OCI-LY1 (cell line): Measurements from ENCODE around the gene DLX6.

Experiments used
- H2AFZ ChIP-seq: fragments of 200-600 bp; sonication (generic), shearing (Covaris generic); 2 replicates; pipeline ENCODE4 v1.6.0; 2014; ENCODE audit warnings: antibody characterized with exemption, mild to moderate bottlenecking, low read length
- H3F3A ChIP-seq: fragments of 200-600 bp; sonication (generic), shearing (Covaris generic); 2 replicates; pipeline ENCODE4 v1.6.0; 2014; ENCODE audit warnings: mild to moderate bottlenecking, antibody characterized with exemption, low read length, moderate library complexity; ENCODE audit not compliant: insufficient read depth
- H3K27ac ChIP-seq: fragments of 200-600 bp; sonication (generic); 2 replicates; pipeline ENCODE4 v1.5.1; 2014; ENCODE audit warnings: low read length, mixed run types, mild to moderate bottlenecking, low read depth; ENCODE audit not compliant: poor library complexity, severe bottlenecking
- H3K27me3 ChIP-seq: fragments of 200-600 bp; sonication (generic); 2 replicates; pipeline ENCODE4 v1.6.0; 2014; ENCODE audit warnings: antibody characterized with exemption, mild to moderate bottlenecking, low read length, moderate library complexity; ENCODE audit not compliant: insufficient read depth
- H3K36me3 ChIP-seq: fragments of 200-600 bp; sonication (generic); 2 replicates; pipeline ENCODE4 v1.6.1; 2014; ENCODE audit warnings: mild to moderate bottlenecking, antibody characterized with exemption, low read length, moderate library complexity, mixed read lengths; ENCODE audit not compliant: insufficient read depth
- H3K4me1 ChIP-seq: fragments of 200-600 bp; sonication (generic); 2 replicates; pipeline ENCODE4 v1.5.1; 2014; ENCODE audit warnings: mild to moderate bottlenecking, low read length, moderate library complexity; ENCODE audit not compliant: insufficient read depth, severe bottlenecking
- H3K4me2 ChIP-seq: fragments of 200-600 bp; sonication (generic), shearing (Covaris generic); 2 replicates; pipeline ENCODE4 v1.6.1; 2014; ENCODE audit warnings: low read length
- H3K4me3 ChIP-seq: fragments of 200-600 bp; sonication (generic); 2 replicates; pipeline ENCODE4 v1.5.1; 2014; ENCODE audit warnings: low read length, low read depth, mild to moderate bottlenecking, mixed read lengths; ENCODE audit not compliant: poor library complexity, severe bottlenecking
- H3K79me2 ChIP-seq: fragments of 200-600 bp; shearing (Covaris generic); 2 replicates; pipeline ENCODE4 v1.6.1; 2016; ENCODE audit warnings: mixed run types, low read length, mixed read lengths; ENCODE audit not compliant: insufficient read depth
- H3K9ac ChIP-seq: fragments of 200-600 bp; sonication (generic), shearing (Covaris generic); 2 replicates; pipeline ENCODE4 v1.6.1; 2014; ENCODE audit warnings: mild to moderate bottlenecking, low read length, mixed read lengths
- H3K9me2 ChIP-seq: fragments of 200-600 bp; sonication (generic), shearing (Covaris generic); 2 replicates; pipeline ENCODE4 v1.6.1; 2014; ENCODE audit warnings: low read depth, mild to moderate bottlenecking, low read length, mixed read lengths
- H3K9me3 ChIP-seq: fragments of 200-600 bp; shearing (Covaris generic); 2 replicates; pipeline ENCODE4 v1.6.1; 2014; ENCODE audit warnings: low read length, mixed read lengths
- H4K20me1 ChIP-seq: fragments of 200-600 bp; sonication (generic), shearing (Covaris generic); 2 replicates; pipeline ENCODE4 v1.6.0; 2016; ENCODE audit warnings: mild to moderate bottlenecking, low read length; ENCODE audit not compliant: insufficient read depth
- EZH2 ChIP-seq: fragments of 200-600 bp; sonication (generic), shearing (Covaris generic); IDR thresholded peaks from 2 replicates; pipeline ENCODE4 v1.8.0; 2017; ENCODE audit warnings: borderline replicate concordance, mixed run types, mild to moderate bottlenecking, antibody characterized with exemption, low read length, moderate library complexity, mixed read lengths
- TF ChIP-seq, protein P1 (sequence below): fragments of 200-600 bp; sonication (generic), shearing (Covaris generic); IDR thresholded peaks from 2 replicates; pipeline ENCODE4 v1.5.1; 2017; ENCODE audit warnings: mild to moderate bottlenecking, antibody characterized with exemption, low read length, moderate library complexity, mixed read lengths

Gene DLX6

DNA sequence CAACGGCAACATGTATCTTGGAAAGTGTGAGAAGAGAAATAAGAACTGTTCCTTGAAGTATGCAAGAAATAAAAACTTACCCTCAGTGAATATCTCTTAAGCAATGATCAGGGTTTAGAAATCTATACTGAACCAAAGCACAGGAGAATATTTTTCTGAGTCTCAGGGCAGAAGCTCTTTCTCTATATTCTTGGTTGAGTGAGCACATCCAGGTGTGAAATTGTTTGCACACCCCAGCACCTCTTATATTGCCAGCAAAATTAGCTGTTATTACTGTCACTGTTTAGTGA lies 8.4 kb downstream of the DLX6 start:
- H3K4me1 ChIP-seq, result no peaks in the 10 kb centered on the region
- no peaks in the 10 kb centered on the region for H3F3A ChIP-seq
- 0 out of 2 replicates have a peak, but pooled peaks cover 3% of the 10 kb centered on the region for H3K27me3 ChIP-seq
- no peak overlapping the region for H3K4me2 ChIP-seq
- H3K9me3 ChIP-seq, result no peaks in the 10 kb centered on the region
- H3K79me2 ChIP-seq, result no peaks in the 10 kb centered on the region
- no peaks in the 10 kb centered on the region for H3K36me3 ChIP-seq
- H3K27ac ChIP-seq, result no peak overlapping the region
- TF ChIP-seq, protein P1, sequence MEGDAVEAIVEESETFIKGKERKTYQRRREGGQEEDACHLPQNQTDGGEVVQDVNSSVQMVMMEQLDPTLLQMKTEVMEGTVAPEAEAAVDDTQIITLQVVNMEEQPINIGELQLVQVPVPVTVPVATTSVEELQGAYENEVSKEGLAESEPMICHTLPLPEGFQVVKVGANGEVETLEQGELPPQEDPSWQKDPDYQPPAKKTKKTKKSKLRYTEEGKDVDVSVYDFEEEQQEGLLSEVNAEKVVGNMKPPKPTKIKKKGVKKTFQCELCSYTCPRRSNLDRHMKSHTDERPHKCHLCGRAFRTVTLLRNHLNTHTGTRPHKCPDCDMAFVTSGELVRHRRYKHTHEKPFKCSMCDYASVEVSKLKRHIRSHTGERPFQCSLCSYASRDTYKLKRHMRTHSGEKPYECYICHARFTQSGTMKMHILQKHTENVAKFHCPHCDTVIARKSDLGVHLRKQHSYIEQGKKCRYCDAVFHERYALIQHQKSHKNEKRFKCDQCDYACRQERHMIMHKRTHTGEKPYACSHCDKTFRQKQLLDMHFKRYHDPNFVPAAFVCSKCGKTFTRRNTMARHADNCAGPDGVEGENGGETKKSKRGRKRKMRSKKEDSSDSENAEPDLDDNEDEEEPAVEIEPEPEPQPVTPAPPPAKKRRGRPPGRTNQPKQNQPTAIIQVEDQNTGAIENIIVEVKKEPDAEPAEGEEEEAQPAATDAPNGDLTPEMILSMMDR, result no peak
- TF ChIP-seq EZH2, result no peak
- no peaks in the 10 kb centered on the region for H4K20me1 ChIP-seq
- no peak overlapping the region for H3K4me3 ChIP-seq
- H3K9me2 ChIP-seq, result no peaks in the 10 kb centered on the region
- H2AFZ ChIP-seq, result no peak overlapping the region
- no peak overlapping the region for H3K9ac ChIP-seq

DNA sequence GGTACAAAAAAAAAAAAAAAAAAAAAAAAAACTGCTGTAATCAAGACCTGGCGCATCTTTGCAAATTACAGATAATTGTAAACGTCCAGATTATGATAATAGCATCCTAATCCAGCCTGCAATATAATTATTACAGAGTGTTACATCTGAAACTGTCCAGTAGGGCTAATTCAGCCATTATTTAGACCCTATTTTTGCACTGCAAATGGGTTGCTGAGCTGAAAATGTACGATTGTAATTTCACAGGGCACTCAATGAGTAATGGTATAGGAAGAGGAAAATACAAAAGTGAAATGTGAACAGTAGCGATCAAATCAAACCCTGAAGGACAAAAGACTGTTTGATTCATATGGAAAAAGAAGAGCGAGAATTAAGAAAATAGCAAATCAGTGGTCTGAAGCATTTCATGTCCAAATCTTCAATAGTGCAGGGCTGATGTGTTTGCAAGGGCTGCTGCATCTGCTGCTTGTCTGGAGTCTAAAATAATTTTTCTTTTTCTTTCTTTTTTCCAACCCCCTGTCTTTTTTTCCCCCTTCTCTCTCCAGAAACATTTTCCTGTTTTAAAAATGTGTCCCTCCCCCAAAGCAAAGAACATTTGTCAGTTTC lies 8.9 kb downstream of the DLX6 start:
- Histone ChIP-seq H3K4me3 (no peak overlapping the region), H3K9ac (no peak overlapping the region), H3K9me2 (no peaks in the 10 kb centered on the region), H3K4me1 (no peaks in the 10 kb centered on the region), H3K27me3 (0 out of 2 replicates have a peak, but pooled peaks cover 2% of the 10 kb centered on the region), H3K27ac (no peak overlapping the region), H3K36me3 (no peaks in the 10 kb centered on the region), H3K79me2 (no peaks in the 10 kb centered on the region), H2AFZ (no peak overlapping the region), H3F3A (no peaks in the 10 kb centered on the region), H4K20me1 (no peaks in the 10 kb centered on the region), H3K4me2 (no peak overlapping the region), H3K9me3 (no peaks in the 10 kb centered on the region)
- no peak for TF ChIP-seq EZH2
- TF ChIP-seq, protein P1, result no peak

DNA sequence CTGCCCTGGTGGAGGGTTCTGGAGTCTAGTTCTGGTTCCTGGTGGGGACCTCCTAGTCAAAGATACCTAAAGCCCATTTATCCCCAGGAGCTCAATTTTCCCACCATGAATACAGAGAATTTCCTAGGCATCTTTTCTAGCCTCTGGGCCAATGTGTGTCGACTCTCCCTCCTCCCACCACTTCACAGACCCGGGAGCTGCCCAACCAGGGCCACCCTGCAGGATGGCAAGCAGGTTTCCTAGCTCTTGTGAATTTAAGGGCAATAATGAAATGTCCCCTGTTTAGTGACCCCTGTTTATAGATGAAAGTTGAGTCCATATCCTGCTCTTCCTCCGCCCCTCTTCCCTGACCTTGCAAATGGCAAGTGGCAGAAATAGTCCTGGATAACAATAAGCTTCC lies 9.9 kb downstream of the DLX6 start:
- H3K4me2 ChIP-seq, result no peak overlapping the region
- no peaks in the 10 kb centered on the region for H4K20me1 ChIP-seq
- no peaks in the 10 kb centered on the region for H3K36me3 ChIP-seq
- no peak overlapping the region for H2AFZ ChIP-seq
- no peak overlapping the region for H3K9ac ChIP-seq
- H3K79me2 ChIP-seq, result no peaks in the 10 kb centered on the region
- no peaks in the 10 kb centered on the region for H3K9me3 ChIP-seq
- no peaks in the 10 kb centered on the region for H3K27me3 ChIP-seq
- TF ChIP-seq EZH2, result no peak
- TF ChIP-seq, protein P1, result no peak
- no peaks in the 10 kb centered on the region for H3K9me2 ChIP-seq
- H3K4me3 ChIP-seq, result no peak overlapping the region
- H3K4me1 ChIP-seq, result no peaks in the 10 kb centered on the region
- H3F3A ChIP-seq, result no peaks in the 10 kb centered on the region
- no peak overlapping the region for H3K27ac ChIP-seq
